Panc1 (cell line): Measurements from ENCODE around the gene SLC9A3.

ENCODE experiments used
- POLR2AphosphoS5 ChIP-seq: IDR thresholded peaks from 2 replicates; pipeline ENCODE4 v1.6.1; 2012; ENCODE audit warnings: mild to moderate bottlenecking, low read depth, low read length, moderate library complexity
- TCF7L2 ChIP-seq: IDR thresholded peaks from 2 replicates; pipeline ENCODE4 v1.6.1; 2011; ENCODE audit warnings: mild to moderate bottlenecking, low read depth, low read length, inconsistent platforms
- TF ChIP-seq, protein P1 (sequence below): fragments of 450-650 bp; IDR thresholded peaks from 2 replicates; pipeline ENCODE4 v1.5.1; 2017; ENCODE audit warnings: mild to moderate bottlenecking
- TF ChIP-seq, protein P2 (sequence below), 2 experiments: IDR thresholded peaks; 2 replicates each; pipeline ENCODE4 v1.6.1; 2011 to 2012; ENCODE audit warnings: low read depth in 2 of 2, control low read depth in 1 of 2, low read length in 1 of 2, mild to moderate bottlenecking in 1 of 2, moderate library complexity in 1 of 2; ENCODE audit not compliant: insufficient read depth in 1 of 2

DNA sequence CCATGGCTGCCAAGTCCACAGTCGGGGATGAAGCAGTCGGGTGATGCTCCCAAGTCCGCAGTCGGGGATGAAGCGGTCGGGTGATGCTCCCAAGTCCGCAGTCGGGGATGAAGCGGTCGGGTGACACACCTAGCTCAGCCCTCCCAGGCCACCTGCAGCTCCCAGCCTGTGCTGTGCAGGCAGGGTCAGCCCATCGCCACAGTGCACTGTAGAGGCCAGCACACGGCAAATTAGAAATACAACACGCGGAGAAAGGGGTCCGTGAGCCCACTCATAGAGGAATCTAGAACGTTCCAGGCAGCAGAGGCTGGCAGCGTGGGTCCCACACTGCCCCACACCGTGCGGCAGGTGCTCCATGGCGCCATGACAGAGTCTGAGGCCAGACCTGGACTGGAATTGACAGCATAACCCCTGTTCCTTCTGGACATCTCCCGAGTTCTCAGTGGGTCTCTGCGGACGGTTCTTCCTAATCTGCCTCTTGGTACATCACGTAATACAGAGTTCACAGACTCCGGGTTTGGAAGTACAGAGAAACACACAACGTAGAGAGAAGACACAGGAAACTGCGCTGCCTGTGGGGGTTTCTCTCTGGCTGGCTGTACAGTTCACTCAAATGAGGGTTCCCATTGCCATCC is 89.0 kb downstream of the SLC9A3 start:
- TF ChIP-seq, protein P1, sequence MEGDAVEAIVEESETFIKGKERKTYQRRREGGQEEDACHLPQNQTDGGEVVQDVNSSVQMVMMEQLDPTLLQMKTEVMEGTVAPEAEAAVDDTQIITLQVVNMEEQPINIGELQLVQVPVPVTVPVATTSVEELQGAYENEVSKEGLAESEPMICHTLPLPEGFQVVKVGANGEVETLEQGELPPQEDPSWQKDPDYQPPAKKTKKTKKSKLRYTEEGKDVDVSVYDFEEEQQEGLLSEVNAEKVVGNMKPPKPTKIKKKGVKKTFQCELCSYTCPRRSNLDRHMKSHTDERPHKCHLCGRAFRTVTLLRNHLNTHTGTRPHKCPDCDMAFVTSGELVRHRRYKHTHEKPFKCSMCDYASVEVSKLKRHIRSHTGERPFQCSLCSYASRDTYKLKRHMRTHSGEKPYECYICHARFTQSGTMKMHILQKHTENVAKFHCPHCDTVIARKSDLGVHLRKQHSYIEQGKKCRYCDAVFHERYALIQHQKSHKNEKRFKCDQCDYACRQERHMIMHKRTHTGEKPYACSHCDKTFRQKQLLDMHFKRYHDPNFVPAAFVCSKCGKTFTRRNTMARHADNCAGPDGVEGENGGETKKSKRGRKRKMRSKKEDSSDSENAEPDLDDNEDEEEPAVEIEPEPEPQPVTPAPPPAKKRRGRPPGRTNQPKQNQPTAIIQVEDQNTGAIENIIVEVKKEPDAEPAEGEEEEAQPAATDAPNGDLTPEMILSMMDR: no peak
- TF ChIP-seq, protein P2, sequence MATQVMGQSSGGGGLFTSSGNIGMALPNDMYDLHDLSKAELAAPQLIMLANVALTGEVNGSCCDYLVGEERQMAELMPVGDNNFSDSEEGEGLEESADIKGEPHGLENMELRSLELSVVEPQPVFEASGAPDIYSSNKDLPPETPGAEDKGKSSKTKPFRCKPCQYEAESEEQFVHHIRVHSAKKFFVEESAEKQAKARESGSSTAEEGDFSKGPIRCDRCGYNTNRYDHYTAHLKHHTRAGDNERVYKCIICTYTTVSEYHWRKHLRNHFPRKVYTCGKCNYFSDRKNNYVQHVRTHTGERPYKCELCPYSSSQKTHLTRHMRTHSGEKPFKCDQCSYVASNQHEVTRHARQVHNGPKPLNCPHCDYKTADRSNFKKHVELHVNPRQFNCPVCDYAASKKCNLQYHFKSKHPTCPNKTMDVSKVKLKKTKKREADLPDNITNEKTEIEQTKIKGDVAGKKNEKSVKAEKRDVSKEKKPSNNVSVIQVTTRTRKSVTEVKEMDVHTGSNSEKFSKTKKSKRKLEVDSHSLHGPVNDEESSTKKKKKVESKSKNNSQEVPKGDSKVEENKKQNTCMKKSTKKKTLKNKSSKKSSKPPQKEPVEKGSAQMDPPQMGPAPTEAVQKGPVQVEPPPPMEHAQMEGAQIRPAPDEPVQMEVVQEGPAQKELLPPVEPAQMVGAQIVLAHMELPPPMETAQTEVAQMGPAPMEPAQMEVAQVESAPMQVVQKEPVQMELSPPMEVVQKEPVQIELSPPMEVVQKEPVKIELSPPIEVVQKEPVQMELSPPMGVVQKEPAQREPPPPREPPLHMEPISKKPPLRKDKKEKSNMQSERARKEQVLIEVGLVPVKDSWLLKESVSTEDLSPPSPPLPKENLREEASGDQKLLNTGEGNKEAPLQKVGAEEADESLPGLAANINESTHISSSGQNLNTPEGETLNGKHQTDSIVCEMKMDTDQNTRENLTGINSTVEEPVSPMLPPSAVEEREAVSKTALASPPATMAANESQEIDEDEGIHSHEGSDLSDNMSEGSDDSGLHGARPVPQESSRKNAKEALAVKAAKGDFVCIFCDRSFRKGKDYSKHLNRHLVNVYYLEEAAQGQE (IDR thresholded peaks at IDR 0.05; ENCODE audit: insufficient read depth in 1 of 2, low read depth in 2 of 2, low read length in 1 of 2): no peak
- no peak for TF ChIP-seq TCF7L2
- no peak for TF ChIP-seq POLR2AphosphoS5
